ENCODE measurements around the gene DOK6. TPM values are rescaled to one million over a fixed set of nuclear protein-coding genes. Genes with fewer than 3 reads are reported as not detected.

Gene DOK6
- total RNA-seq, 1 donor from 2014 or later: 68.1 TPM

DNA sequence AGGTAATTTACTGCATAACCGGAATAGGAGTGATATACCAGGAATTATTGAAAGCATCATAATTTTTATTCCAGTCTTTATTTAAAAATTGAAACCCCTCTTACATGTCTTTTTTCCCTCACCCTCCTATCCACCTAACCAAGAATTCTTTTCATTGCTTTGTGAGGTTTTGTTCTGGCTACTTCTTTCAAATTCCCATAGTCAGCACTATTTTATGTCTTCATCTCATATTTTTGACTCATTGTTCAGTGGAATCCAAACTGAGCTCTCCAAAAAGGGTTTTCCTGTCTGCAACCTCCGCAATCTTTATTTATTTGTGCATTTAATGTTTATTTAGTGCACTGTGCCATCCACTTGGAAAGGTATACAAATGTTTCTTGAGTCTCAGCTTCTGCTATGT lies 128.5 kb downstream of the DOK6 start:
- DNase-seq (ENCODE audit: low spot score in 2 of 2) (no peak), FAIRE-seq (no peak)

DNA sequence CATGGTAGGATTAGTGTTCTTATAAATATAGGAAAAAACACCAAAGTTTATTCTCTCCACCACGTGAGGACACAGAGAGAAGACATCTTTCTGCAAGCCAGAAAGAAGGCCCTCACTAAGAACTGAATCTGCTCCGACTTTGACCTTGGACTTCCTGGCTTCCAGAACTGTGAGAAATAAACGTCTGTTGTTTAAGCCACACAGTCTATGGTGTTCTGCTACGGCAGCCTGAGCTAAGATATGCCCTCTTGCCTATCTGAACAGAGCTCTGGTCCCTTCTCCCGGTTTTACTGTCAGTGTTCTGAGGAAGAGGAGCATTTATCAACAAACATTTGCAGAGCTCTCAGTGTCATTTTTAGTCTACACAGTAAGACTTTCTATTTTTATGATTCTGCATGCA lies 131.3 kb downstream of the DOK6 start:
- no peak for FAIRE-seq

DNA sequence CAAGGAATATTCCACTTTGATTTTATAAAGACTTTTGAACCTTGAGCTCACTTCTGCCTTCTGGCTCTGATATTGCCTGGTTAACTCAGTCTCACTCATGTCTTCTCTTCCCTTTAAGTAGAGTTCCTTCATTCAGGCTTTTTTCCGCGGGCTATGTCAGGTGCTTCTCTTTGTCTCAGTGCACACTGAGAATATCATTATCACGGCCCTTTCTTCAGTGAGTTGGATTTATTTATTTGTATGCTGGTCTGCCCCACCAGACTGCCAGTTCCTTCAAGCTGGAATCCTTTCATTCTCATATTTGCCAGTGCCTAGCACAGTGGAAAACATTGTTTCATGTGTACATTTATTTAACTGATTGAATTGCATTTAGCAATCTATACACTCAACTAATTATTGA lies 136.5 kb downstream of the DOK6 start:
- no peak for DNase-seq (ENCODE audit: low spot score in 2 of 2)
- FAIRE-seq: no peak

More for the DNA sequence above, 131.3 kb downstream of the DOK6 start:
- DNase-seq (ENCODE audit: low spot score in 2 of 2): no peak

DNA sequence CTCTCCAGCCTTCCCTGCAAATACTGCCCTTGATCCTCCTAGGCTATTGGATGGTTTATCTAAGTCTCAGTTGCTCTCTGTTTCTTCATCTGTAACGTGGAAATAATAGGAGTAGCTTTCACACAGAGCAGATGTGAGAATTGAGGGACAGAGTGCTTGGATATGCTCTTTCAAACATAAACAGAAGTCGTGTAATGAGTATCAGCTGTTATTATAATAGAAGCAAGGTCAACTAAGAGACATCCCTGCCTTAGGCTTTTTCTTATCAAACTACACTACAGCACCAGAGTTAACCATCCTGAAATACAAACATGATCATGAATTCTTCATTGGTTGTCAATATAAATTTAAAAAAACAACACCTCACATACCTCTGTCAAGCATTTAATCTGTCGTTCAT lies 138.2 kb downstream of the DOK6 start:
- DNase-seq (ENCODE audit: low spot score in 2 of 2): no peak

DNA sequence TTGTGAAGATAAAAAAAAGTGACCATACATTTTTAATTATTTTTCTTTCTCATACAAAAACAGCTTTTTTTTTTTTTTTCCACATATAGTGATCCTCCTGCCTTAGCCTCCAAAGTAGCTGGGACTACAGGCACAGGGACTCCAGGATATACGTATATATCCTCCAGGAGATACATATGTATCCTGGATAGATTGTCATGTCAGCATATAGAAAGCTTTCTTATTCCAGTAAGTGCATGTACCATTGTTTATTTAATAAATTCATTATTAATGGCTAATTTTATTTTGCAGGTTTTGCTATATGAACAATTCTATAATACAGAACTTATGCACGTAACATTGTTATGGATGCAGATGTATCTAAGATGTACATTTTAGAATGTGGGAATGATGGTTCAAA lies 138.7 kb downstream of the DOK6 start:
- FAIRE-seq: no peak

More for the DNA sequence above, 138.2 kb downstream of the DOK6 start:
- no peak for FAIRE-seq

DNA sequence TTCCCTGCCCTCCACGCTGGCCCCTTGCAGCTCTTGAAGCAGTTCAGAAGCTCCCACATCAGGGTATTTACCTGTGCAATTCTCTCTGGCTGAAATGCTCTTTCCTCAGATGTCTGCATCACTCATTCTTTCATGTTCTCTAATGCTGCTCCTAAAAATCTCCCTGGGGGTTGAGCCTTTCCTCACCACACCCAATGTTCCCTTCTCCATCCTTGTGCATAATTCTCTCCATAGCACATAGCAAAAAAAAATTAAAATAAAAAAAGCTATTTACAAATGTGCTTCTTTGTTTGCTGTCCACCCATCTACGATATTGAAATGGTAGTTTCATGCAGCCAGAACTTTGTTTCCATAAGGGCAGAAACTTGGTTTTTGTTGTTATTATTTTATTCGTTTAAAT lies 155.5 kb downstream of the DOK6 start:
- FAIRE-seq: no peak
- no peak for DNase-seq (ENCODE audit: low spot score in 2 of 2)

More for the DNA sequence above, 138.7 kb downstream of the DOK6 start:
- no peak for DNase-seq (ENCODE audit: low spot score in 2 of 2)

DNA sequence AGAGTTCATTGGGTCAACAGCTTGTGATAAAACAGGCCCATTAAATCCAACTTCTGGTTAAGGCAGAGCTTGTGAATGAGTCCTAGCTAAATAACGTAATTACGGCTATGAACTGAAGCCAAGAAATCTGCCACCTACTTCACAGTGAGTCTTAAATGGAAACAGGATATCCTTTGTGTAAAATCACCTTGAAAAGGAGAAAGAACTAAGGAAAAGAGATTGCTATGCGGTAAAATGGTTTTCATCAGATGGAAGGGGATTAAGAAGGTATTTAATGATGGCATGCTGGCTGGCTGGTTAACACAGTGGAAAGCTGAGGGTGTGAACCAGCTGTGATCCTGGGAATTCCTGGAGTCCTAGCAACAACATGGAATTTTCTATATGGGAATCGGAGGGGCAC lies 156.6 kb downstream of the DOK6 start:
- FAIRE-seq: no peak
- DNase-seq (ENCODE audit: low spot score in 2 of 2): no peak

DNA sequence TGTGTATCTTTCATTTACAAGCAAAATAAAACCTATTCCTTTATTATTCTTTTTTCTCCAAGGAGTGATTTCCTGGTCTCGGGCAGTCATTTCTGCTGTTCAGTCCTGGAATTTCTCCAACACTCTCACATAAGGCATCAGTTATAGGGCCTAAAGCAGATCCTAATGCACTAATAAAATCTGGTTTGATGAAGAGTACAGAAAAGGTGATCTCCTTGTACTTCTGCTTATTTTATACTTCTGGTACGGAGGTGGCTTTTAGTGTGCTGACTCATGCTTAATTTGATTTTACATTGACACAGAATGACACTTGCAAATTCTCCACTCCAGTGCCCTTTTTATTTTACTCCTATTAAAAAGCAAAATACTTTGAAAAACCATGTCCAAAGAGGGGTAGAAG lies 157.4 kb downstream of the DOK6 start:
- no peak for FAIRE-seq
- no peak for DNase-seq (ENCODE audit: low spot score in 2 of 2)

DNA sequence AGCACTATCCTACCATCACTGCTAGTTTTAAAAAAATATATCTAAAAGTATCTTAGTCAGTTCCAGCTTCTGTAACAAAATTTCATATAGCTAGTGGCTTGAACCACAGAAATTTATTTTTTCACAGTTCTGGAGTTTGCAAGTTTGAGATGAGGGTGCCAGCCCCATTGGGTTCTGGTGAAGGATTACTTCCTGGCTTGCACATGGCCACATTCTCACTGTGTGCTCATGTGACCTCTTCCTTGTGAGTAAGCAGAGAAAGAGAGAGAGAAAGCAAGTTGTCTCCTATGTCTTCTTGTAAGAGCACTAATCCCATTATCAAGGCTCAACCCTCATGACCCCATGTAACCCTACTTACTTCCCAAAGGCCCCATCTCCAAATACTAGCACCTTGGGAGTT lies 158.9 kb downstream of the DOK6 start:
- no peak for DNase-seq (ENCODE audit: low spot score in 2 of 2)

DNA sequence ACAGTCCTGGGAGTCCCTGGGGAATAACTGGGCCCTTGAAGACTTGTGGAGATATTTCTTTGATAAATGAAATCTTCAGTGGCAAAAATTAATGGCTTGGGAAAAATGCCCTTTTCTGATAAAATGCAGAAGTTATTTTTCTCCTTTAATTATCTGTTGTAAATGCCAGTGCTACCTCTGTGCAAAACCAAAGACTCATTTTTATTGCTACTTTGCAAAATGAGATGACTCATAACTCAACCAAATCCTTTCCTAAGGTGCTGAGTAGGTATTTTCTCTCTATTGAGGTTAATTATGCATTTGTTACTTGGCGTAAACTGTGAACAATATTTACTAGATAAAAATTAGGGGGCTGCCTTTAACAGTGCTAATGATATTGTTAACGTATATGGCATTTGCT lies 163.9 kb downstream of the DOK6 start:
- DNase-seq (ENCODE audit: low spot score in 2 of 2) (no peak), FAIRE-seq (no peak)

More for the DNA sequence above, 158.9 kb downstream of the DOK6 start:
- FAIRE-seq: no peak

DNA sequence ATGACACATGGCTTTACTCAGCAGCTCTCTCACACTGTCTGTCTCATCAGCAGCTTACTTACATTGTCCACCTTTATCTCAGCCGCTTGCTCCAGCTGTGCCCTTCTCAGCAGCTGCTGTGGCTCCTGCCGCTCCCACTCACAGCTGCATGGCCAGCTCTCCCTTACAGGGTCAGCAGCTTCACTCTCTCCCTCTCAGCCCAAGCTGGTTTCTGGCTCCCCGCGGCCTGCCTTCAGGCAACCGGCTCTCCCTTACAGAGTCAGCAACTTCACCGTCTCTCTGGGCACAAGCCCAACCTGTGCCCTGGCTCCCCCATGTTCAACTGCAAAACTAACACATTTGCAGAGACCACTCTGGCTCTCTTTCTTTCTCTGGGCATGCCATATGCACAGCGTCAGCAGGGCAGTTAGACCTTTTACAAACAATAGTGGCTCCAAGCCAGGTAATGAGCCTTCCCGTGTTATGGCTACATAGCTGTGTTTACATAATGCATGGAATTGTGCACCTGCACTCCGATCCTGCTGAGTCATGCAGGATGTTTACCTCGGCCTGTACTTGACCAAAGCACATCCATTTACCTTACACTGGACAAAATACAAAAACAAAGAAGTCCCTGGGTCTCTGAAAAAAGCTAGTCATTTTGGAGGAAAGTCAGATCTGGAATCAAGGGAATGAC lies 167.3 kb downstream of the DOK6 start:
- FAIRE-seq: no peak
- DNase-seq (ENCODE audit: low spot score in 2 of 2): no peak

DNA sequence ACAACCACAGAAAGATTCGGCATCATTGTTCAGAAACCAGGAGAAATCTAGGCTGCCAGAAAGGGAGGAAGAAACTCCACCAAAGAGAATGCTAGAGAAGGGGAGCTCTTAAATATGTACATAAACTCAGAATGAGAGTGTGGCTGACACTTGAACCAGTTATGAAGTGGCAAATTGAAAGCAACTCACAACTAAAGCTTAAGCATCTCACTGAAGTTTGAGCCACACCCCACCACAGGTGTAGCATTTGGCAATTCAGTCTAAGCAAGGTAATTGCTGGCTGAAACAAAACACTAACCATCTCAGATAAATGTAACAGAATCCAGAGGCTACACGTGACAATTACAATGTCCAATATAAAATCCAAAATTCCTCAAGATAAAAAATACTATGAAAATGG lies 168.4 kb downstream of the DOK6 start:
- FAIRE-seq: no peak
- DNase-seq (ENCODE audit: low spot score in 2 of 2): no peak

DNA sequence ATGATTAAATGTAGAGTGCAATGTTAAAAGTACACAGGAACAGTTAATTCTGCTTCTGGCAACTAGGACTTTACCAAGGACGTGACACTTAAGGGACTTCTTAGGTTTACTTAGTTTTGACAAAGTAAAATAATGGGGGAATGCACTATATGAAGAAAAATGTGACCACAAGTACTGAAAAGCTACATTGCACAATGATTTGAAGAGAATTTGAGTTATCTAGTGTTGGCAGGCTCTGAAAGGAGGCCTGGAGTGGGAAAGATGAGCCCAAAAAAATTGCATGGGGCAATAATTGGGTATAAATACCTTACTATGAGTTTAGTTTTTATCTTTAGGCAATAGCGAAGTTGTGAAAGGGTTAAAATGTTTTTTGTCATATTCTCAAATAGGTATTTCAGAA lies 173.7 kb downstream of the DOK6 start:
- DNase-seq (ENCODE audit: low spot score in 2 of 2) (no peak), FAIRE-seq (no peak)

DNA sequence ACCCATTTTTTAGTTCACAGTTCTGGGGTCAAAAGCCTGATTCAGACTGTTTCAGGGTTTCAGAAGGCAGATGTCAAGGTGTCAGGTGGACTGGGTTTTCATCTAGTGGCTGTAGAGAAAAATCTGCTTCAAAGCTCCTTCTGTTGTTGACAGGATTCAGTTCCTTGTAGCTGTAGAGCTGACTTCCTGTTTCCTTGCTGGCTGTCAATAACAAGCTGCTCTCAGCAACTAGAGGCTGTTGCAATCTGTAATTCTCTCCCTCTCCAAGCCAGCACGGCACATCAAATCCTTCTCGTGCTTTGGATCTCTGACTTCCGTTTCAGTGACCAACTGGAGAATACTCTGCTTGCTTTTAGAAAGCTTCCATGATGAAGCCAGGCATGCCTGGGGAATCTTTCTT lies 179.4 kb downstream of the DOK6 start:
- no peak for DNase-seq (ENCODE audit: low spot score in 2 of 2)
- FAIRE-seq: no peak

DNA sequence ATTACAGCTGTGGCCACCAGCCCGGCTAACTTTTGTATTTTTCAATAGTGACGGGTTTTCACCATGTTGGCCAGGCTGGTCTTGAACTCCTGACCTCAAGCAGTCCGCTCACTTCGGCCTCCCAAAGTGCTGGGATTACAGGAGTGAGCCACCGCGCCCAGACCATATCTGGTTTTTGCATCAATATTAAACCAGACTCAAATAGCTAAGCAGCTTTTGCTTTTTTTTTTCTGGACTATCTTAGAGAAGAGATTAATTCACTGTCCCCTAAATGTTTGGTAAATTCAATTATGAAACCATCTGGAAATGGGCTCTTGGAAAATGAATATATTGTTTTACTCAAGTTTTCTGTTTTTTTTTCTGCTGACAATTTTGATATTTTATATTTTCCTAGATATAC lies 183.7 kb downstream of the DOK6 start:
- FAIRE-seq (no peak), DNase-seq (ENCODE audit: low spot score in 2 of 2) (no peak)

DNA sequence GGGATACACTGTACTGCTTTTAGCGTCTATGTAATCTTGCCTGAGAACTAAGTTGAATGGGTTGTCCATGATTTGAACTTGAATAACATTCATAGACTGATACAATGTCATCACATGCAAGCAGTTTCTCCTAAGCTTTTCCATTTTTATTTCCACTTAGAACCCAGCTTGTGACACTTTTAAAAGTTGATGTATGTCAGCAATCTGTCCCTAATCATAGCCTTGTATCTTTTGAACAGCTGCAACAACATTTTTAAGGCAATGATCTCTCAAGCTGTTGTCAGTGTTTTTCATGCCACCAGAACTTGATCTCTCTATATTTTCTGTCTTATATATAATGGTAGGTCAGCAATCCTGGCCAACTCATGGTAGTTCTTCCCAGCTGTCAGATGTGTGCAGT lies 185.0 kb downstream of the DOK6 start:
- DNase-seq (ENCODE audit: low spot score in 2 of 2): no peak

DNA sequence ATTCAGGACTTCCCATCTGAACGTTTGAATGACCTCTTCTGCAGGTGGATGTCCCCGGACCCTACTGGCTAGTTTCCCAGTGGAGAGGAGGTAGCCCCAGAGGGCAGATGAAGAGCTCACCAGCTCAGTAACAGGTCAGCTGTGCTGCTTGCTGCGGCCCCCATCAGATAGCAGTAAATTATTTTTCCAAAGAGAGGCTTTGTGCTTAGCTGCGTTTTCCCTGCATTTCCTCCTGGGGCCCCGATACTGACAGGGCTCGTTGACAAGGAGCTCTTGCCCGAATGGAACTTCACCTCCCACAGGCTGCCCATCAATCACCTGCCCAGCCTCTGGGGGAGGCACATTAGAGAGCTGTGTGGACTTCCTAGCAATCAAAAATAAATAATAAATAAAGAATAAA lies 185.8 kb downstream of the DOK6 start:
- DNase-seq (ENCODE audit: low spot score in 2 of 2) (no peak), FAIRE-seq (no peak)

More for the DNA sequence above, 185.0 kb downstream of the DOK6 start:
- FAIRE-seq: no peak

DNA sequence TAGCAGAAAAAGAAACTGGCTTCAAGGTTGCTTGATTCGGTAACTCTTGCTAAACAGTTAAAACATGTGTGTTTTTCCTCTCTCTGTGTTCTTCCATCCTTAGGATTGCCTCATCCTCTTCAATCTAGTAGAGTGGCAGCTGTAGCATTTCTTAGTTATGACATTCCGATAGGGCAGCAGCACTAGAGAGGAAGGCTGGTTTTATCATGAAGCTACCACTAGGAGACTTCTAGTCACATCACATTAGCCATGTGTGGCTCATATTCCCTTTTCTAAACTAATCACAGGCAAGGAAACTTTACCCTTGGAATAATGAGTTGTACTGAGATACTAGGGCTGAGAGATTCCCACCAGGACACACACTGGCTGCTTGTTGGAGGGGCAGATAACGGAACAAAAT lies 187.6 kb downstream of the DOK6 start:
- DNase-seq (ENCODE audit: low spot score in 2 of 2) (no peak), FAIRE-seq (no peak)

DNA sequence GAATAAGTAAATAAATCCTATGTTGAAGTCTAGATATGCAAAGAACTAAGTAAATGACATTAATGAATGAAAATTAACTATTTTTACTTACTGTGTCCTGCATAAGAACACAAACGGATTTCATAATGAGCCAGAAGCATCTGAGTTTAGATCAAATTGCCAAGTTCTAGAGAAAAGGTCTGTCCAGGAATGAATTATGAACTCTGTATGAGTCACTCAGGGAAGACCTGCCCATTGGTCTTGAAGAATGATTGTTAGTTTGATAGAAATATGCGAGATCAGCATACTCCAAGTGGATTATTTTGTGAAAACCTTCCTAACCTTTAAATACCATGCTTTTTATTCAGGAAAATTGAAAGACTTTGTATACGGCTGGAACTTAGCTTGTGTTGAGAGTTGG lies 189.5 kb downstream of the DOK6 start:
- no peak for DNase-seq (ENCODE audit: low spot score in 2 of 2)
- no peak for FAIRE-seq

DNA sequence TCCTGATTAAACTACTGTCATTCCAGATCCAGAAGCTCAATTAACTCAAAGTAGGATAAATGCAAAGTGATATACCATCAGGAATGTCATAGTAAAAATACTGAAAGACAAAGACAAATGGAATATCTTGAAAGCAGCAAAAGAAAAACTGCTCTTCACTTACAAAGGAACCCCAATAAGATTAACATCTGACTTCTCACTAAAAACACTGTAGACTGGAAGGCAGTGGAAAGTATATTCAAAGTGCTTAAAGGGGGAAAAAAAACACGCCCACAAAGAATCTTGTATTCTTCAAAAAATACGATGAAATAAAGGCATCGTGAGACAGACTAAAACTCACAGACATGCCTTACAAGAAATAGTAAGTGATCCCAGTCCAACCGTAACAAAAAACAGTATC lies 195.7 kb downstream of the DOK6 start:
- DNase-seq (ENCODE audit: low spot score in 2 of 2) (no peak), FAIRE-seq (no peak)

DNA sequence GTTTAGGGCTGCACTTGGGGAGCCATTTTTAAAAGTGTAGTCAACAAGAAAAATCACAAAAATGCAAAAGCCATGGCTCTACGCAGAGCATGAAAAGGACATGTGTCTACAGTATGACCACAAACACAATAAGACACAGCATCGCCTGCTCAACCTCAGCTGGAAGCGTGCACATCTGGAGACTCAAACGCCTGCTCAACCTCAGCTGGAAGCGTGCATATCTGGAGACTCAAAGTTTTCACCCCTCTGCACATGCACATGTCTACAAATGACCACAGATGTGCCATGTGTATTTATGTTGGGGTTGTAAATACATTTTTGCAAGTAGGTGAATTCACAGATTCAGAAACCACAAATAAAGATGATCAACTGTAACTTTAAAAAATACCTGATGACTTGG lies 196.9 kb downstream of the DOK6 start:
- FAIRE-seq (no peak), DNase-seq (ENCODE audit: low spot score in 2 of 2) (no peak)

DNA sequence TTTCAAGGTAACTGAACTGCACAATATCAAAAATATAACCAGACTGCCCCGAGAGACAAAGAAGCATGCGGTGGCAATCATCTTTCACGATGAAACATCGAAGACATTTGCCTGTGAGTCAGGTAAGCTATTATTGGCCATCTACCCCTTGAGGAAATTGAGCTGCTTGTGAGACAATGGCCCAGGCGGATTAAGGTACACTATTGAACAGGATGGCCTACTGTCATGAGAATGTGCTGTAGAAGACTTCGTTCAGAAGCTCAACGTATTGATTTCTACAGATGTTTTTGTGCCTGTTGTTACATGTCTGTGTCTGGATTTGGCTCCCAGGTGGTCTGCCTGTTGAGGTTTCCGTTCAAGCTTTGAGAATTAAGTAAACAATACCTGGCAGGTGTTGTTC lies 198.7 kb downstream of the DOK6 start:
- DNase-seq (ENCODE audit: low spot score in 2 of 2) (no peak), FAIRE-seq (no peak)

DNA sequence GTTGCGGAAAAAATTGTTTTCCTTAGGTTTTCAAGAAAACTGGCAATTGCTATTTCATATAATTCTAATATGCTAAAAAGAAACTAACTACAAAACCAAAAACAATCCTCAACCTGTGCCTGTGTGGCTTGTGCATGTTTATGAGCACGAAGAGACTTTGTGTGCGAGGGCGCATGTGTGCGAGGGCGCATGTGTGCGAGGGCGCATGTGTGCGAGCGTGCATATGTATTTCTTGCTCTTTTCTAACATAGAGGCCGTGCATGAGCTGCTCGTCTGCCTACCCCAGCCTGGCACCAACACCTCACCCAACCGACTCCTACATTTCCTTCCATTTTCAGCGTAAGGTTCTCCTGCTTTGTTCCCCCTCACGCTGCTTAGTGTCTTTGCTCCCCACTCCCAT lies 211.6 kb downstream of the DOK6 start:
- FAIRE-seq: no peak
- no peak for DNase-seq (ENCODE audit: low spot score in 2 of 2)

All from frontal cortex (tissue), 4 donors.